ENCODE measurements around the gene PPFIA4.

PPFIA4 gene

DNA sequence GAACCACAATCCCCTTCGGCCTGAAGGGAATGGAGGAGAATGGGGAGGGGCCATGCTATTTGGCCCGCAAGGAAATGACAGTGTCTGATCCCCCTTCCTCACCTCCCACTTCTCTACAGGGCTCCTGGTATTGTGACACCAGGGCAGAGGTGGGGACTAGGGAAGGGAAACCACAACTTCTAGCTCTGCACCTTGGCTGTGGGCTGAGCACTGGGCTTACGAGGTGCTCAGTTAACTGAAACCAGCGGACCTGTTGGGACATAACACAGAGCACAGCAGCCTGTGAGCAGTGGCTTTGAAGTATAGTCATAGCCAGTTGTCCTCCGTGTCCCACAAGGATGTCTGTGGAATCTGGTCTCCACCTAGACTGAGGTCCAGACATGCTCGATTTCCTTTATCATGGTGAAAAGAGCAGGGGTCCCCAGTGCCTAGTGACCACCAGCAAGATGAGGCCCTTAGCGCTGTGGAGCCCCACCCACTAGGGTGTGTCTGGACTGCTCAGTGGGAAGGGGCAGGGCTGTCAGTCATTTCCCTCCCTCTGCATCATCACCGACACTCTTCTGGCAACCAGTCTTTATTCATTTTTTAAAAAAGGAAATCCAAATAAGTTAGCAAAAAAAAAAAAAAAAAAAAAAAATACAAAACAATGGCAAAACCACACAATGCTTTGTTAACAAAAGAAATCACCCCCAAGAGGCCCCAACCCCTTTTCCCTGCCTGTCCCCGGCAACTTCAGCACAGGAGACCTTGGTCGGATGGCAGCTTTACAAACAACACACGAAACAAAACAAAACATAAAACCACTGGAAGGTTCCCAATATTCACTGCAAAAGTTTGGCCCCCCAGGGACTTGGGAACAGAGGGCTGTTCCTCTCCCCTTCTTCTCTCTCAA lies 56.5 kb downstream of the PPFIA4 start:
- DNase-seq (ENCODE audit: low spot score), result no peak

DNA sequence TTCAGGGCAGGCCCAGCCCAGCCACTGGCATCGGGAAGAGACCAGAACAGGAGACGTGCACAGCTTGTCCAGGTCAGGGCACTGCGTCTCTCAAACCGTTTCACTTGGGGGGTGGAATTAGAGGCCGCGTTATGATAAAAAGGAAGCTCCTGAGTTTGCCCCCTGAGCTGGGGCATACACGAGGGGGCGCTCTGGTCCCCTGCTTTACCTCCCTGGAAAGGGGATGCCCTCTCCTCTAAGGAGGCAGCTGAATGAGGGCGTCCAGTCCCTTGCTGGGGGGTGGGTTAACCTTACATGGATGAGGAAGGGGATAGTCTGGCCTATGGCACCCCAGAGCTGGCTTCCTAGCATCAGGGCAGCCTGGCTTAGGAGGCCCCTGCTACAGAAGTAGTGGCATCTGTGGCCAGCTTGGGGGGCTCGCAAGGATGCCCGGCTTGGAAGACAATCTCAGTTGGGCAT lies 57.2 kb downstream of the PPFIA4 start:
- DNase-seq (ENCODE audit: low spot score), result no peak

DNA sequence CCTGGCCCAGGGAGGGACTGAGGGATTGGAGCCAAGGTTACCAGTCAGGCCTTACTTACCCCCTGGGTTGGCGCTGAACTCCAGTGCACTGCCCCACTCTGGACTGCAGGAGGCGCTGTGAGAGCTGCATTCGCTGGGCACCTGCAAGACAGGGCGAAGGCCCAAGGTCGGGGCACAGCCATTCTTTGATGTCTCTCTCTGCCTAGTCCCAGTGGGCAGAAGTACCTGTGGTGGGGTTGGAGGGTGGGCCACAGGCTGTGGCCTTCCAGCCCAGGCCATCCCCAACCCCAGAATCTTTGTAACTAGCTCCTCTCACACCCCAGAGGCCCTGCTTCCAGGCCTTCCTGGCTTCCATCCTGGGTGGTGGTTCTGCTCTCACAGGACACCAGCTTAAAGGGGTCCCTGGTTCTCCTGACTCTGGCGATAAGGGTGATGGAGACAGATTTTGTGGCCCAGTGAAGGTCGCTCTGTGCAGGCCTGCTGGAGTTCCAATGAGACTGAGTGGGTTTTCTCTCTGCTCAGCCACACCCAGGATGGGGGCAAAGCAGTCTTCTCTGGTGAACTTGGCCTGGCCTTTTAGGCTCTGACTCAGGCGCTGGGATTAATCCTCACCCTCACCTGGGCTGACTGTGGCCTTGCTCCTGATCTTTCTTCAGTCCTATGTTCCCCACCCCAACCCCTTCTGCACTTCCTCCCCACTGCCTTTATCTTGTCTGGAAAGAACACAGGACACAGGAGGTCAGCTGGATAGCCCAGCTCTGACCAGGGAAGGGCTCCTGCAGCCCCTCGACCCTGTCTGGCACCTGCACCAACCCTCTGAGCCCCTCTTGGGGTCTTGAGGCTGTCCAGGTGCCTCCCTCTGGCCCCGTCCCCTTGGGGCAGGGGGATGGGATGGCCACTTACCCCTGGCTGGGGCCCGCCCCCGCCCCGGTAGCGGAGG lies 58.6 kb downstream of the PPFIA4 start:
- DNase-seq (ENCODE audit: low spot score), result no peak

DNA sequence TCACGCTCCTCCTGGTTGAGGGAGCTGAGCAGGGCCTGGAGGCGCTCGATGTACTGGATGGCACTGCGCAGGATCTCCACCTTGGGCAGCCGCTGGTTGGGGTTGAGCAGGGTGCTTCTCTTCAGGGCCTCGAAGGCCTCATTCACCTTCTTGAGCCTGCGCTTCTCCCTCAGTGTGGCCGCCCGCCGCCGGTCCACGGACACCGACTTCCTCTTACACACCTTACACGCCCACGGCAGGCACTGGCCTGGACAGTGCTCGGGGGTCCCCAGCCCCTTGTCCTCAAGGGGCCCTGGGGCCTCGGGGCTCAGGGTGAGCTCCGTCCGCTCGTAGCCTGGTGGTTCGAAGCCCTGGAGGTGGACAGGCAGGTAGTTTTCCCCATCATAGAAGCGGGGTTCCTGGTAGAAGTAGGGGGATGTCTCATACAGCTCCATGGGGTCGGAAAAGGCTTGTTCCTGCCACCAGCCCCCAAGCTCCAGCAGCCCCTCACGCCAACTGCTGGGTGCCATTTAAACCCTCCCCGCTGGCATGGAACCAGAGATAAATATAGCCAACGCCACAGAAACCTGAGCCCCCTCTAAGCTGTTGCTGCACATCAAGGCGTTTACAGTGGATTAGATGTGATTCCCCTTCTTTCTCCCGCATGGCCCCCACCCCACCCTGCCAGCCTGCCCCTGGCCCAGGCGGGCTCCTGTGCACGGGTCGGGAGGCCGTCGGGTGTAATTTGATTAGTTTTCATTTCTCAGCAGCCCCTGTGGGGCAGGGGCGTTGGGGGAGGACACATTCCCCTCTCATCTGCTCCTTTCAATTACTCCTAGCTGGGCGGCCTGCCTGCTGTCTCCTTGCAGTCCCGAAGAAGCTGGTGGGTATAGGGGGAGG lies 59.5 kb downstream of the PPFIA4 start, which contains the start of gene MYOG:
Gene MYOG, minus strand, starts transcription at position 485 of the 879 bp plus-strand sequence. Its CDS starts 51 bp downstream, at position 434.
- DNase-seq (ENCODE audit: low spot score), result no peak

DNA sequence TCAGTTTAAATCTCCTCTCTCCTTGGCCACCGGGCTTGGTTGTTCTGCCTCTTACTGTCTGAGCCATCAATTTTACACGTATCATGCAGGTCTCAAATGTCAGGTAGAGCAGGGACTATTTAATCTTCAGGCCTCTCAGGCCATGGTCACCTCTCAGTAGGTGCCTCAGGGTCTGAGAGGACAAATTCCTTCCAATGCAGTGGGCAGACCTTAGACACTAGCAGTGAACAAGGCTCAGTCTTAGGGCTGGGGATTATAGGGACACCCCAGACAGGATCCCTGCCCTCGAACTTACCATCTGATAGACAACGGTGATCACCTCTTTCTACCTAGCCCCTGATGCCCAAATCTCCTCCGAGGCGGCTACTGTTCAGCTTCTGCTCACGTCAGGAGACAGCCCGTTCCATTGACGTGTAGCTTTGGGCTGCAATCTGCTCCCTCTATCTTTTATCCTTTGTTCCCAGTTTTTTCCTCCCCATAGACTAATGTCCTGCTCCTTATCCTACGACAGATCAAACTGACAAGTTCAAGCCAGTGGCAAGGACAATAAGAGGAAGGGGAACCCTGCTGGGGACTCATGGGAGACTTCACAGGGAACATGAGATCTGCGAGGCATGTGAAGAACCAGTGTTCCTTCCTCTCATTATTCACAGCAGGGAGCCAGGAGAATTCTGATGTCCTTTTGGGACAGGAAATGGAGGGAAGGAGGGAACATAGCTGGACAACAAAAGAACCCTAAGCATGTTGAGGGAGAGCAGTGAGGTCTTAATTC lies 60.9 kb downstream of the PPFIA4 start:
- no peak for DNase-seq (ENCODE audit: low spot score)

DNA sequence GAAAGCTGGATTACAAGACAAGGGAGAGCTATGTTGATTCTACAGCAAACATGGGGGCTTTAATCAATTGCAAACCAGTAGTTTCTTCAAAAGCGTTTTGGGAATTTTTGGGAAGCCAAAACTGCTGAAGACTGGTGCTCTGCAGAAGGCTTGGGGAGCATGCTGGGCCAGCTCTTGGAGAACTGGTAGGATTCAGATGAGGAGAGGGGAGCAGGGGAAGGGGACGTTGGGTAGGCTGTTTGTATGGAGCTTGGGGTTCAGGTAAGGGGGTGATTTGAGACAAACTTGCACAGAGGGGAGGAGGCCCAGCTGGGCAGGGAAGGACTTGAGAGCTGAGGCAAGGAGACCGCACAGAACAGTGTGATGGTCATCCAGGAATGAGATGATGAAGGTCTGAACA lies 62.1 kb downstream of the PPFIA4 start:
- no peak for DNase-seq (ENCODE audit: low spot score)

DNA sequence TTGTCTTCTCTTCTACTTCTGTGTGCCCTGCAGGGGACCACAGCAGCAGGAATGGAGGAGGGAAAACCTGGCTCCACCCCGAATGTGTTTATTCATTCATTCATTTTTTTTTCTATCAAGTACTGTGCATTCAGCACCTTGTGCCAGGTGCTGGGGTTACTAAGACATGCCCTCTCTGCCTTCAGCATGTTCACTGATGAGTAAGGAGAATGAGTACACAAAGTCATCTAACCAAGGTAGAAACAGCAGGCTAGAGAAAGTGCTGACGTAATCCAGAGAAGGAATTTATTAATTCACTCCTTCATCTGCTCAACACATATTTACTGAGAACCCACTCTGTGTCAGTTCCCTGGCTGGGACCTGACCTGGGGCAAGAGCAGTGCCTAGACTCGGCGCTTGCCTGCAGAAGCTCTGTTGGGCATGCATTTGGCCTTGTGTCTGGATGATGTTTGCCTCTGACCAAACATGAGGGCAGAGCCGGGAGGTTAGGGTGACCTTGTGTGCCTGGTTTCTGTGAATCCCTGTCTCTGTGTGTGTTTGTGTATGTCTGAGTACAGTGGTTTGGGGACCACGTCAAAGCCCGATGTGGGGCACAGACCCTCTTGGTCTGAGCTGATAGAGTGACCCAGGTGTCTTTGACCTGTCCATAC lies 62.8 kb downstream of the PPFIA4 start:
- no peak for DNase-seq (ENCODE audit: low spot score)

DNA sequence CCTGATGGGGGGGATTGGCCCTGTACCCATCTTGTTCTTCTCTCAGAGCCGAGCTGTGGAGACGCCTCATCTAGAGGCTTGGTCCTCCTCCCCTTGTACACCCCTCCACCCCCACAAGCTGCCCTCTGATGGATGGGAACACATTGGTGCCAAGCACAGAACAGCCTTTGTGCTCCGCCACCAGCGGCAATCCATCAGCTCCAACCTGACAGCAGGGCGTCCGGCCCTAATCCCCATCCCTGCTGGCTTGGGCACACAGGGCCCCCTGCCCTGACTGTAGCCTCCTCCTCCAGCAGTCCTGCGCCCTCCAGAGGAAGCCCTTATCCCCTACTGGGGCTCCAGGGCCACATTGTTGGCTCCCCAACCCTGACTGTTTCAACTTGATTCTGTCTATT lies 63.4 kb downstream of the PPFIA4 start:
- DNase-seq (ENCODE audit: low spot score), result no peak

DNA sequence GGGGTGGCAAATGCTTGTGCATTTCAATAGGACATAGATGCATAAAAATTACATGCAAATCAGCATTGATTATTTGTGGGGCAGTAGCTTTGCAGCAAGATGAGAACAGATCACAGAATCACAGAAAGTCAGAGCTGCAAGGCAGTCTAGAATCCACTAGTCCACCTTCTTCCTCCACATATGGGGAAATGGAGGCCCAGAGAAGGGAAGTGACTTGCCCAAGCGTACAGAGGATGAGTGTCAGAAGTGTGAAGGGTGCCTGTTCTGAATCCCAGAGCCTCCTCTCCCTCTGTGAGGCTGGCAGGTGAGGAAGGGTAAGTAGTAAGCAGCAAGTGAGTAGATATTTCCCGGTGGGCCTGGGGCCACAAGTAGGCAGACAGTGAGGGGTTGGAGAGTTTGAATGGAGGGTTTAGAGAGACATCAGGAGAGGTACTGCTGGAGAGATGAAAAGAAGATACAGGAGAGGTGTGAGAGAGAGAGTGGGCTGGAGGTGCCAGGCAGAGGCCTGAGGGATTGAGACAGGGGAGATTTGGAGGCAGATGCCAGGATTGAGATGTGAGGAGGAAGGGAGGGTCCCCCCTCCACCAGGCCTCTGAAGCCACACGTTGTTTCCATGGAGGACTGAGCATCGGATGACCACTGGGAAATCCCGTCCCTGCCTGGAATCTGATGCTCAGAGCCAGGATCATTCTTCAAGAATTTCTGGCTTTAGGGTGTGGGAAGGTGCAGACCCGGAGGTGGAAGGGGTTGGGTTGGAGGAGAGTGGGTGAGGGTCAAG lies 64.3 kb downstream of the PPFIA4 start:
- no peak for DNase-seq (ENCODE audit: low spot score)

DNA sequence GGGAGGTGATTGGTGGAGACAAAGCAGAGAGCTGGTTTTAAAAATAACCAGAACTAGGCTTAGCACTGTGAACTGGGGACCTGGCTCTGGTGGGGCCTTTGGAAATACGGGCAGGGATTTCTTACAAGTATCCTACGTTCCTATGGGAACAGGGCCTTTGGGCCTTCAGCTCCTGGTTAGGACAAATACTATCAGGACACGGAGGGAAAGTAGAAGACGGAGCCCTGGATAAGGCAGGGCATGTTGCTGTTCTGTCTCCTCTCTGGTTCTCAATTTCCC lies 64.8 kb downstream of the PPFIA4 start:
- no peak for DNase-seq (ENCODE audit: low spot score)

DNA sequence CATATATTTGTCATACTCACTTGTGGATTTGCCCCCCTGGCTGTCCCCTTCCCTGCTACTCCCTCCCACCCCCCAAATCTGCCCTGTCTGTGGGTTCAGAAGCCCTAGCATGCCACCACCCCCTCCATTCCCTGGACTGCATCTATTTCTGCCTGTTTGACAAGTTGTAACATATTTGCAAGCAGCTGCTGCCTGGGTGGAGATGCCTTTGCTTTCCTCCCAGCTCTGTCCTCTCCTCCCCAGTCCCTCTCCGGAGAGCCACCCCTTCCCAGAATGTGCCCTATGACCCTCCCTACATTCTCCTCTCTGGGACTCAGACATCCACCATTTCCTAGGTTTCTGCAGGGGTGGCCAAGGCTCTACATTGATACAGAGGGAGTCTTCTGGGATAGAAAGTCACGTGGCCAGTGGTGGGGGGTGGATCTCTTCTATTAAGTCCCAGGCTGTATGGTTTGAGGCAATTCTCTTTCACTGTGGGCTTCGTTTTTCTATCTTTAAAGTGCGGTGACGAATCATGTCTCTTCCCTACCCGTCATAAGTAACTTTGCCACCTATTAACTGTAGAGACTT lies 65.6 kb downstream of the PPFIA4 start:
- no peak for DNase-seq (ENCODE audit: low spot score)

DNA sequence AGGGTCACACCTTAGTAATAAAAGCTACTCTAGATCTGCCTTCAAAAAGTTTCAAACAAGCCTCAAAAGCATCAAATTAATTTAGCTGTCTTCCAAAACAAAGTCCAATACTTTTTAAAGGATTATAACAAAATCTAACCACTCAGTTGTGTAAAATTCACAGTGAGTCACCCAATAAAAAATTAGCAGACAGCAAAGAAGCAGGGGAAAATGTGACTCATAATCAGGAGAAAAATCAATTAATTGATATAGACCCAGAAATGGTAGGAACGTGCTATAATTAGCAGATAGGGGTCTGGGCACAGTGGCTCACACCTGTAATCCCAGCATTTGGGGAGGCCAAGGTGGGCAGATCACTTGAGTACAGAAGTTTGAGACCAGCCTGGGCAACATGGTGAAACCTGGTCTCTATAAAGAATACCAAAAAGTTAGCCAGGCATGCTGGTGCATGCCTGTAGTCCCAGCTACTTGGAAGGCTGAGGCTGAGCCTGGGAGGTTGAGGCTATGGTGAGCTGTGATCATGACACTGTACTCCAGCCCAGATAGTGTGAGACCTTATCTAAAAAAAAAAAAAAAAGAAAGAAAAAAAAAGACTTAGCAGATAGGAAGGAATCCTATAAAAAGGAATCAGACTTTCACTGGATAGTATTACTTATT lies 67.6 kb downstream of the PPFIA4 start:
- no peak for DNase-seq (ENCODE audit: low spot score)

DNA sequence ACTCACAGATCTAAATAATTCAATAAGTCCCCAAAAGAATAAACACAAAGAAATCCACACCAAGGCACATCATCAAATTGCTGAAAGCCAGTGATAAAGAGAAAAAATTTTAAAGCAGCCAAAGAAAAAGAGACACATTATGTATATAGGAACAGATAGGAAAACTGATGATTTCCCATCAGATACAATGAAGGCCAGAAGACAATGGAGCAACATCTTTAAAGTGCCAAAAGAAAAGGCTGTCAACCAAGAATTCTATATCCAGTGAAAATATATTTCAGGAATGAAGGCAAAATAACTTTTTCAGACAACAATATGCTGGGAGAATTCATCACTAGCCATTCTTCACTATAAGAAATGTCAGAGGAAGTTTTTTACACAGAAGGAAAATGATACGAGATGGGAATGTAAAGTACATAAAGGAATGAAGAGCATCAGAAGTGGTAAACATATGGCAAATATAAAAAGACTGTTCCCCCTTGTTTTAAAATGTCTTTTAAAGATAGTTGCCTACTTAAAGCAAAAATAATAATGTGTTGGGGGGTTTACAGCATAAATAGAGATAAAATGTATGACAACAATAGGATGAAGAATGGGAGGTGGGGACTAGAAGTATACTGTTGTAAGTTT lies 68.9 kb downstream of the PPFIA4 start:
- no peak for DNase-seq (ENCODE audit: low spot score)

DNA sequence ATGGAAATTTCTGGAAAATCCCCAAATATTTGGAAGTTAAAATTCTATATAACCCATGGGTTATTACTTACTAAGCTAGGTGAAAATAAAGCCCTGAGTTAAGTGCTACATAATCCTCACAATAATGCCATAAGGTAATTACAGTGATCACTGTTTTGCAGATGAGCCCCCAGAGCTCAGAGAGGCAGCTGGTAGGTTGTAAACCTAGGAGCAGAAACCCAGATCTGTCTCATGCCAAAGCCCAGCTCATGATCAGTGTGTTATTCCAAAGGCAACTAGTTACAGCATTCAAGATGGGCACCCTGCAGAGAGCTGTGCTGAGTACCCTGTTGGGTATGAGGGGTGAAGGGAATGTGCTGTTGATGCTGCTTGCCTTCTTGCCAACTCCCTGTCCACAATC lies 70.3 kb downstream of the PPFIA4 start:
- DNase-seq (ENCODE audit: low spot score), result no peak

DNA sequence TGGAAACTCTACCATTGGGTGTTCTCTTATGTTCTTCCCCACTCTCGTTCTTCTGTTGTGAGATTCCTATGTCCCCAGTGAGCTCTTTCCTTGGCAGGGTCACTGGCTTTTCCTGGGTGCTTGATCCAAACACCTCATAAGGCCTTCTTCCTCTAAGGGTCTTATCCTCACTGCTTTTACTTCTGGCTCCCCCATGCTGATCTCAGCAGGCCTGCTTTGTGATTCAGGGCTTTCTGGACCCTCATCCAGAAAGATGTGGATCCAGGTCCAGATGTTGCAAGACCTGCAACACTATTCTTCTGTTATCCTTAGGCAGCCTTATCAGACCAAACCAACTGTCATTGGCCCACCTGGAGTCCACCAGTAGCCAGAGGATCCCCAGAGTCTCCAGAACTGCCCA lies 70.7 kb downstream of the PPFIA4 start:
- DNase-seq (ENCODE audit: low spot score), result no peak

DNA sequence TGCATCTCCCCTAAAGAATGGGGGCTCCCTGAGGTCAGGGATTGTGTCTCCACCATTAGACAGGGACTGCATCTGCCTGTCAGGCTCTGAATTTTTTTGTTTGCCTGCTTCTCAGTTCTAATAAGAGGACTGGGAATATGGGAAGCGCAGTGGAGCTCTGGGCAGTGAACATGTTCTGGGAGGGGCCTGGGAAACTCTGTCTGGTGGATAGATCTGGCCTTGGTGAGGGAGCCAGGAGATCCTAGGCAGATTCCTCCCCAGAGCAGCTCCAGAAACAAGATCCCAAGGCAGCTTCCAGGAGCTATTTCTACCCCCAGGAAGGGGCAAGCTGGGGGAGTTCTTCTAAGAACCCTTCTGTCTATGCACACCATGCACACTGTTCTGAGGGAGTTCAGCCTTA lies 72.2 kb downstream of the PPFIA4 start:
- no peak for DNase-seq (ENCODE audit: low spot score)

DNA sequence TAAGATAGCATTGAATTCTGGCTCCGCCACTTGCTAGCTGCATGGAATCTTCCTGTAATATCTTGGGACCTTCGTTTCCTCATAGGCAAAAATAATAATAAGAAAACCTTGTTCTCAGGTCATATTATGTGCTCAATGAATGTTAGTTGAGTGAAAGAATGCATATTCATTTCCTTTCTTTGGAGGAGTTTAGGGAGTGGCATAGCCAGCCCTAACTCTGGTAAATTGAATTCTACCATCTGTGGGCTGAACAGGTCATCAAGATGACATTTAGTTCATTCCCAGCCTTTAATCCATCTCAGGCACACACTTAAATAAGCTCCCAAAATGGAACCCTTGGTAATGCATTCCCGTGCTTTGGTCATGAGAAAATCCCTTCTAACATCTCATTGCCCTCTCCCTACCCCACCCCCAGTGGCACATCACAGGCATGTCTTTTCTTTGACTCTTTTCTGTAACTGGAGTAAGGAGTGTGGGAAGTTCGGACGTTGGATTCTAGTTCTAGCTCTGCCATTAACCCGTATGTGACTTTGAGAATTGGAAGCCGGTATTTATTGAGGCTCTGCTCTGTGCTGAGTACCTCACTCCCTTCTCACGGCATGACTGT lies 72.7 kb downstream of the PPFIA4 start:
- no peak for DNase-seq (ENCODE audit: low spot score)

All from RKO (cell line).